Measurements from ENCODE around the gene CDK5.
"Not testable (repeated sequence)": the region's sequence is repeated elsewhere in the genome, so short reads cannot be mapped to it uniquely, and the experiment has no call there.

CDK5 gene

DNA sequence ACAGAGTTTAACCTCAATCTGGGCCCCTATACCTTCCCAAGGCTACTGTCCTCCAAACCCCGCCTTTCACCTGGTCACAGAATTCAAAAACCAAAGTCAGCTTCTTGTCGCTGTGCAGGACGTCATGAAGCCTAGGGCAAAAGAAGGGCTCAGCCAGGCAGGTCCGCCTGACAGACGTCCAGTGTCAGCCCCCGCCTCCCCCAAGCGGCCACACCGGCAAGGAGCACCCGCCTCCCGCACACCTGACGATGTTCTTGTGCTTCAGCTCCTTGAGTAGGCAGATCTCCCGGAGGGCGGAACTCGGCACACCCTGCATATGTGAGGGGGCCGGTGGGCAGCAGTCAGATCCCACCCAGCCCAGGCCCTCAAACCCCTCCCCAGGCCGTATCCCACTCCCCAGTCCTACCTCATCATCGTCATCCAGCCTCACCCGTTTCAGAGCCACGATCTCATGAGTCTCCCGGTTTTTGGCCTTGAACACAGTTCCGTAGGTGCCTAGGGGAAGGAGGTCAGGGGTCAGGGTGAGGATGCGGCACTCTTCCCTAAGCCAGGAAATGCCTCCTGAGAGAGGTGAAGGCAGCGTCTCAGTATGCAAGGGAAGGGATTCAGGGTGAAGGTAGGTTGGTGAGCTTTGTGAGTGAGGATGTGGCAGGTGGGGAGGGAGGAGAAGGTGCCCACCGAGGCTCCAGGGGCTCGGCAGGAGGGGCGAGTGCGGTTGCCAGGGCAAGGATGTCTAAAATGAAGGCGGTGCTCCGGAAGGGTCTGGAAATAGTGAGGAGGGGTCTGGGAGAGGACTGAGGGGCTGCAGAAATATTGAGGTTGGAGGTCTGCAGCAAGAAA is 811 bp downstream of the CDK5 start:
- DNase-seq (ENCODE audit: low spot score): no peak

DNA sequence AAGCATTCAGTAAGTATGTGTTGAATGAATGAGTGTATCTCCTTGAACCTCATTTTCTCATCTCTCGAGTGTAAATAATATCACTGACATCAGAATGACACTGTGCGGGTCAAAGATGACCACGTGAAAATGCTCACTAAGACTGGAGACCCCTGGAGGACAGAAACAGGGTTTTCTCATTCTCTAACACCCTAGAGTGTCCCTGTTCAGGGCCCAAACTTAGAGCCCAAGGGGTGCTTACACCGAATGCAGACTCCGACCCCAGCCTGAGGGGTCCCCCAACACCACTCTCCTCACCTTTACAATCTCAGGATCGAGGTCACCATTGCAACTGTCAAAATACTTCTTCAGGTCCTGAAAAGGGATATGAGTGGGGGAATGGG is 1.4 kb downstream of the CDK5 start:
- DNase-seq (ENCODE audit: low spot score): no peak

DNA sequence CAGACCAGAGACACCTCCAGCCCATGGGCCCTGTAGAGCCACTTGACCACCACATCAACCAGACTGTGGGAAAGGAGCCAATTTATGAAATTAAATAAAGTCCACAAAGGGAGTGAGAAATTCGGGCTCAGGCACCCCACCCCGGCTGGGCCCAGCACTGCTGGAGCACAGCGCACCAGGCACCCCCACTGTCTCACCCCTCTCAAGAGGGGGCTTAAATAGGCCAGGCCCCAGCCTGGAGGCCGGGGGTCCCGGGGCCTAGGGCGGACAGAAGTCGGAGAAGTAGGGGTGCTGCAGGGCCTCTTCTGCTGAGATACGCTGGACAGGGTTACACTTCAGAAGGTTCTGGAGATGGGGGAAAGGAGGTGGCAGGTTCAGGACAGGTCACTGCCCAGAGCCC is 3.9 kb downstream of the CDK5 start:
- DNase-seq (ENCODE audit: low spot score): no peak

DNA sequence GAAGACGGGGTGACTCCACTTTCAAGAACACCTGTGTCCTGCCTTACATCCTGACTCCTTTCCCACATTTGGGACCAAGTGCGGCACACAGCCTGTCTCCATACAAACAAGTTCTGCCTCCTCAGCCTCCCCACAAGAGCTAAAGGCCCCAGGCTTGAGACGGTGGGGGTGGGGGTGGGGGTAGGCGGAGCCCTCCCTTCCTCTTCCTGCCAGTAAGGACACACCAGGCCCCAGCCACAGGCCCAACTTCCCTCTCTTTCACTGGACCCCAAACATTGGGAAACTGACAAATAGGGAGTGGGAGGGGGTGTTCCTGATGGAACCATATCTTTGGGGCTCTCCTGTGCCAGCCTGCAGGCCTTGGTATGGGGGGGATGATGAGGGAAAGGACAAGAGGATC is 4.6 kb downstream of the CDK5 start:
- no peak for DNase-seq (ENCODE audit: low spot score)

DNA sequence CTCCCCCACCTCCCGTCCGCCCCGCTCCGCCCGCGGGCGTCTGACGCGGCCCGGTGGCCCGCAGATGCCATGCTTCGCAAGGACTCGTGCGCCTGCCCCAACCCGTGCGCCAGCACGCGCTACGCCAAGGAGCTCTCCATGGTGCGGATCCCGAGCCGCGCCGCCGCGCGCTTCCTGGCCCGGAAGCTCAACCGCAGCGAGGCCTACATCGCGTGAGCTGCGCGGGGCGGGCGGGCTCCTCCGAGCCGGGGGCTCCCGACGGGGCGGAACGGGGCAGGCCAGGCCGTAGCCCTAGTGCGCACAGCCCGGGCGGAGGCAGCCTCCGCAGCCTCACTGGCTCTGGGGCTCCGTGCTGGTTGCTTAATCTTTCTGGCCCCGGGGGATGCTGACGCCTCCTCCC is 6.6 kb downstream of the CDK5 start:
- DNase-seq (ENCODE audit: low spot score): peak; percentile 45

DNA sequence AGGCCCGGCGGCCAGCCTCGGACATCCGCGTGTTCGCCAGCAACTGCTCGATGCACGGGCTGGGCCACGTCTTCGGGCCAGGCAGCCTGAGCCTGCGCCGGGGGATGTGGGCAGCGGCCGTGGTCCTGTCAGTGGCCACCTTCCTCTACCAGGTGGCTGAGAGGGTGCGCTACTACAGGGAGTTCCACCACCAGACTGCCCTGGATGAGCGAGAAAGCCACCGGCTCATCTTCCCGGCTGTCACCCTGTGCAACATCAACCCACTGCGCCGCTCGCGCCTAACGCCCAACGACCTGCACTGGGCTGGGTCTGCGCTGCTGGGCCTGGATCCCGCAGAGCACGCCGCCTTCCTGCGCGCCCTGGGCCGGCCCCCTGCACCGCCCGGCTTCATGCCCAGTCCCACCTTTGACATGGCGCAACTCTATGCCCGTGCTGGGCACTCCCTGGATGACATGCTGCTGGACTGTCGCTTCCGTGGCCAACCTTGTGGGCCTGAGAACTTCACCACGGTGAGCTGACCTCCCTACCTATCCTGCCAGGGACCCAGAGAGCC is 8.7 kb downstream of the CDK5 start:
- no peak for DNase-seq (ENCODE audit: low spot score)

DNA sequence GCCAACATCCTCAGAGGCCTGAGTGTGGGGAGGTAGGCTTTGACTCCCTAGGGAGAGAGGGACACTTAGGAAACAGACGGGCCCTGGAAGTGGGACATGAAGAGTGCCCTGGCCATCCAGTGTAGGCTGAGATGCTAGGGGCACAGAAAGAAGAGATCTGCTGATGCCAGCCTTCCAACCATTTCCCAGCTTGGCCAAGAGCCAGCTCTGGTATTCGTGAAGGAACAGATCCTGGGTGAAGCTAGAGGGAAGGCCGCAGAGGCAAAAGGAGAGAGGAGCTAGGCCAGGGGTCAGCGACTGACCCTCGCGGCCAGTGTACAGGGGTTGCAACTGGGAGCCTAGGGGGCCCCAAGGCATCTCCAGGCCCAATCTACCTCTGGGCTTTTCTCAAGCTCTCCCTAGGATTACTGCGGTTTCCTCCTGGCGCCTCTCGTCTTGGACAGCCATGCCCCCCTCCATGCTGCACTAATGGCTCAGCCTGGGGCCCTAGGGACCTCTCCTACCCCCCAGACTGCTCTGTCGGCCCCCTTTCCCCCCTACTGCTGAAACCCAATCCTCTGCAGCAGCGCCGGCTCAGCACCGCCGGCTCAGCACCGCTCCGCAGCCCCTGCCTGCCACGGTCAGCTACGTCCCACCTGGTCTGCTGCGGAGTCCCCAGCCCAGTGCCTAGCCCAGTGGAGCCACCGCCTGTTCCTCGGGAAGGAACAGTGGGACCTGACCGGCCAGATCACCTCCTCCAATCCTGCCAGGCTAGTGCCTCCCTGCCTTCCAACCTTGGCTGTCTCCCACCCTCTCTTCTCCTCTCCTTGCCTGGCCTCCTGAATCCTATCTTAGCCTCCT is 9.5 kb downstream of the CDK5 start, which contains the start of gene ASIC3:
TSS of gene ASIC3 (plus strand) at position 556 of the 840 bp plus-strand sequence. CDS start 355 bp downstream, outside the sequence.
- no peak for DNase-seq (ENCODE audit: low spot score)

DNA sequence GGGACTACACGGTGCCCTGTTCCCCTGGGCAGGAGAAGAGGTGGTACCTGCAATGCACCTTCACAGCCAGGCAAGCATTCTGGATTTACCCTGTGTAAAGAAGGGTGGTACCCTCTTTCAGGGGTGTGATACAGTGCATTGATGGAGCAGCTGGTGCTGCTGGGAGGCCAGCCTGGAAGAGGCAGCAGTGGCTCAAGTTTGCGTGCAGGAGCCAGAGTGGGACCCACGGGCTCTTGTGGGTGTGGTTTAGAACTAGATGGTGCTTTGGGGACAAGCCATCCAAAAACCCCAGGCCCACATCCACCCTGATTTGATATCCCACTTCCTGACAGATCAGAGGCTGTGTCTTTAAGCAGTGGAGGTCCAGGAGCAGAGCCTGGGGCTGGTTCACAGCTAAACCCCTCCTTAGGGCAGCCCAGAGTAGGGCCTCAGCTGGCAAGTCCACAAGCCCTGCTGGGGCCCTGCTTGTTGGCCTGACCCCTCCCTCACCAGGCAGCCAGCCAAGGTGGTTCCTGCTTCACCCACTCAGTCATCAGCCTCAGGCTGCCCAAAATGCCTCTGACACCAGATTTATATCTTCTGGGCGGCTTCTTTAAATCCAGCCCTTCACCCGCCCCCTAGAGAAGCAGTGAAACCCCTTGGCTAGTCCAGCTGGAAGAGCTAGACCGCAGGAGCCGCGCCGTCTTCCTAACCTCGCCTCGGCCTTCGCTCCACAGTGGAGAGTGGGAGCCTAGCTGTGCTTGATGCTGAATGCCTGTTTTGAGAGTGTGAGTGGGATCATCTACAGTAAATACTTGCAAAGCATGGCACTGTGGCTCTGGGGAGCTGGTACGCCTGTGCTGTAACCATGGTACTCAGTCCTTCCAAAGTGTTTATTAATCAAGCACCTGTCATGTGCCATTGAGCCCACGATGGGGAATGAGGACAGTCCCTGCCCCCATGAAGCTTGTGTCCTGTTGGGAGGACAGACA is 10.8 kb downstream of the CDK5 start:
- DNase-seq (ENCODE audit: low spot score): no peak

DNA sequence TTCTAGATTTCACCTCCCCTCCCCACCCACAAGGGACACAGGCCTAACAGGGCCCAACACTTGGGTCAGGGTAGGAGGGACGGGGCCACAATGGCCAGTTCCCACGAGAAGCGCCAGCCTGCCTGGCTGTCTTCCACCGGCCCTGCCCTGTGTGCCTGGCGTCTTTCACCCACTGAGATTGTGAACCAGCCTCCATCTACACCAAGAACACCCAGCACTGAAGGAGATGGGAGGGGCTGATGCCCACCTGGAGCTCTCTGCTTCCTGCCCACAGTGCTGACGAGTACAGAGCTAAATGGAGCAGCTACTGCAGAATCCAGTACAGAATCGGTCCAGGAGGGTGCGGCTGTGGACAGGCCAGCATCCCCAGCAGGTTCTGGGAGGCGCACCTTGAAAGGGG is 11.7 kb downstream of the CDK5 start:
- DNase-seq (ENCODE audit: low spot score): peak; percentile 47

DNA sequence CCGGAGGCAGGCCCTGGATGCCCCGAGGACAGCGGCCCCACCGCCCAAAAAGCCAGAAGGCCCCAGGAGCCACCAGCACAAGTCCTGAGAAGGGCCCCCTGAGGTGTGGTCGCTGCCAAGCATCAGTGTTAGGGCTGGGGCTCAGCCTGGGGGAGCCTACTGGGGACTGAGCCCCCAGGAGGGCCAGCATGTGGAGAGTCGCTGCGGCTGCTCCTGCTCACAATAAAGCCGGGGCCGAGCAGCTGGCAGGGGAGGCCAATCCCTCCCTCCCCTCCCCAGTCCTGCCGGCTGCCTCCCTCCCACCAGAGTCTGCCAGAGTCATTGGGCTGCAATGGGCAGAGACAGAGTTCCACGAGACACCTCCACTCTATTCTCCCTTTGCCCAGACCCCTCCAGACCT is 12.4 kb downstream of the CDK5 start:
- no peak for DNase-seq (ENCODE audit: low spot score)

DNA sequence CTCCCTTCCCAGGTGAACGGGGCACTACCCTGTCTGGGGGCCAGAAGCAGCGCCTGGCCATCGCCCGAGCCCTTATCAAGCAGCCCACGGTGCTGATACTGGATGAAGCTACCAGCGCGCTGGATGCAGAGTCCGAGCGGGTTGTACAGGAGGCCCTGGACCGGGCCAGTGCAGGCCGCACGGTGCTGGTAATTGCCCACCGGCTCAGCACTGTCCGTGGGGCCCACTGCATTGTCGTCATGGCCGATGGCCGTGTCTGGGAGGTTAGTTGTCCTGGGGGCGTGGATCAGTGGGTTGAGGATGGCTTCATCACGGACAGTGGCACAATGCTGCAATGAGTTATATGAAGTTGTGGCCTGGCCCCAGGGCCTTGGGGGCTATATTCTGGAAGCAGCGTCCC is 13.7 kb downstream of the CDK5 start:
- DNase-seq (ENCODE audit: low spot score): no peak

DNA sequence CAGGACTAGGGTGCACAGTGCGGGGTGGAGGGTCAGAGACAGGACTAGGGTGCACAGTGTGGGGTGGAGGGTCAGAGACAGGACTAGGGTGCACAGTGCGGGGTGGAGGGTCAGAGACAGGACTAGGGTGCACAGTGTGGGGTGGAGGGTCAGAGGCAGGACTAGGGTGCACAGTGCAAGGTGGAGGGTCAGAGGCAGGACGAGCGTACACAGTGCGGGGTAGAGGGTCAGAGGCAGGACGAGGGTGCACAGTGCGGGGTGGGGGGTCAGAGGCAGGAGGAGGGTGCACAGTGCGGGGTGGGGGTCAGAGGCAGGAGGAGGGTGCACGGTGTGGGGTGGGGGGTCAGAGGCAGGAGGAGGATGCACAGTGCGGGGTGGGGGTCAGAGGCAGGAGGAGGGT is 14.2 kb downstream of the CDK5 start:
- not testable (repeated sequence) for DNase-seq (ENCODE audit: low spot score)

DNA sequence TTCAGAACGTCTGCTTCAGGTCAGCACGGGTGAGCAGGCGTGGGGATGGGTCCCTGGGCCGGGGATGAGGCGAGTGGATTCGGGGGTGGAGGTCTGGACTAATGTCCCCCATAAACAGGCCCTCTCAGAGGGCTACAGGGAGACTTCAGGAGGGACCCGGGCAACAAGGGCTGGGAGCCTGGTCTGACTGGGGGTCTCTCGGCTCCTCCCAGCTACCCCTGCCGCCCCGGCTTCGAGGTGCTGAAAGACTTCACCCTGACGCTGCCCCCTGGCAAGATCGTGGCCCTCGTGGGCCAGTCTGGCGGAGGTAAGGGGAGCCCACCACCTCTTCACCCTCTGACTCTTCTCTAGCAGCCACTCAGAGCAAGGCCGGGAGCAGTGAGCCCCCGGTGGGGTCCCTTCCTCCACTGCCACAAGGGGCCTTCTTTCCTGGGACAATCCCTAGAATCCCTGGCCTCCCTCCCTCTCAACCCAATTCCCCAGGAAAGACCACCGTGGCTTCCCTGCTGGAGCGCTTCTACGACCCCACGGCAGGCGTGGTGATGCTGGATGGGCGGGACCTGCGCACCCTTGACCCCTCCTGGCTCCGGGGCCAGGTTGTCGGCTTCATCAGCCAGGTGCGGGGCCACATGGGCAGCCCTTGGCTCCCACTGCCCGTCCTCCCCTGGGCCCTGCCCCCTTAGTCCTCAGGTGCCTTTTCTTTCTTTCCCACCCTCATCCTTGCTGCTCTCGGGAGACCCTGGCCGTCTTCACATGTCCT is 16.9 kb downstream of the CDK5 start:
- no peak for DNase-seq (ENCODE audit: low spot score)

DNA sequence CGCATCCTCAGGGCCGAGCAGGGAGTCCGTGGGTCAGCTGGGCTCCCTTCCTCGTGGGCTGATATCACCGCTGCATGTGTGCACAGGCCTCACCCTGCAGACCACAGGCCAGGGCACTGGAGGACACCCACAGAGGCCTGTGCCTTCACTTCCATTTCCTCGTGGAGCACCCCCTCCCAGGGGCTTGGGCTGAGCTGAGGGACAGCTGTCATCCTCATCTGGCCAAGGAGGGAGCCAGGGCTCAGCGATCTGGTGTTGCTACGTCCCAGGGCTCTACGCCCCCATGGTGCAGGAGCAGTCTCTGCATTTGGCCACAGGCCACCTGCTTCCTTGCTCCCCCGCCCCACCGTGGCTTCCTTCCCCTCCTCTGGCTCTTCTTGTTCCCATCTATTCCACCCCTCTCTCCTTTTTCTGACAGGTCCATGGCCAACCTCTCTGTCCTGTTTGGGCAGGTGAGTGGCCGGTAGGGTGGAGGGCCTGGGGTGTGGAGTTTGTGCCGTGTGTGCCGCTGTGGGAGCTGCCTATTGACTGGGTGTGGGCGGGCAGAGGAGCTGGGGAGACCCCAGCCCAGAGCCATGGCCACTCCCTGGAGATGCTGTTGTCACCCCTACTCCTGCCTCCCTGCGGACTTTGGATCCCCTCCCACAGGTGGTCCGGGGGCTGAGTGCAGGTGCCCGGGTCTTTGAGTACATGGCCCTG is 17.7 kb downstream of the CDK5 start:
- DNase-seq (ENCODE audit: low spot score): no peak

DNA sequence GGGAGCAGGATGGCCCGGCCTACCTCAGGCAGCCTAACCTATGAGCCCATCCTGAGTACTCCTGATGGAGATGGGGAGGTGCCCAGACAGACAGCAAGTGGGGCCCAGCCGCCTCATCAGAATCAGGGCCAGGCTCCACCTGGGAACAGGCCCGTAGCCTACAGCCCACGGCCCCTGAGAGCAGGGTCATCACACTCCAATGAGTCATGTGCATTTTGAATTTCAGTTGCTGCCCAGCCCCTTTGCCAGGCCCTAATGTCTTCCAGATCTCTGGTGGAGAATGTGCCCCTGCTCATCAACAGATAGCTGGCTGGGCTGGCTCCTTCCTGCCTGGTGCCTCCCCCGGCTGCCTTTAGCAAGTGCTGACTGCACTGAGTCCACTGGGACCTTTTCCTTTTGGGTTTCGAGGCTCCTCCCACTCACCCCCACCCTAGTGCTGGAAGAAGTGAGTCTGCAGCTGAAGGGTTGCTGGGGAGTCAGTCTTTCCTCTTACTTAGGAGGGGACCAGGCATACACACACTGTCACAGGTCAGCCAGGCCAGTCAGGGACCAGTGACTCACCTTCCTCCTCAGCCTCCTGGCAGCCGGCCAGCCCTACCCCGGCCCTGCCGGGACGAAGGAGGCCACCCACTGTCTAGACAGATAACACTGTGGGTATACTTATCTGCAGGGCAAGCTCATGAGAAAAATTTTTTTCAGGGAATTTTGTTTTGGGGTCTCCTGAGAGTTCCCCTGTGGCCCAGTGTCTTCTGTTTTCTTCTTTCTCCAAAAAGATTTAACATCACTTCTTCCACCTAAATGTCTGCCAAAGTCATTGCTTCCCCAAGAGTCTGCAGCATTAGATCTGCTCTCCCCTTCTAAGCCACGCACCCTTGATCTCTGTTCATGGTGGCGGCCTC is 18.5 kb downstream of the CDK5 start:
- DNase-seq (ENCODE audit: low spot score): no peak

DNA sequence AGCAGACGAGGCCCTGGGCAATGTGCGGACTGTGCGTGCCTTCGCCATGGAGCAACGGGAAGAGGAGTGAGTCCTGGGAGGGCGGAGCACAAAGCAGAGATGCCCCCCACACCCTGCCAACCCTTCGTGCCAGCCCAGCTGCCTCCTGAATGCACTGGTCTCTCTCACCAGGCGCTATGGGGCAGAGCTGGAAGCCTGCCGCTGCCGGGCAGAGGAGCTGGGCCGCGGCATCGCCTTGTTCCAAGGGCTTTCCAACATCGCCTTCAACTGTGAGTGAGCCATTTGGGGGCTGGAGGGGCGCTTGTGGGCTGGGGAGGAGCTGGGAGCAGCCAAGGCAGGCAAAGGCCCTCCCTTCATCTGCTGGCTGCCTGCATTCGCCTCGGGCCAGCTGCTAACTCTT is 21.8 kb downstream of the CDK5 start:
- no peak for DNase-seq (ENCODE audit: low spot score)

DNA sequence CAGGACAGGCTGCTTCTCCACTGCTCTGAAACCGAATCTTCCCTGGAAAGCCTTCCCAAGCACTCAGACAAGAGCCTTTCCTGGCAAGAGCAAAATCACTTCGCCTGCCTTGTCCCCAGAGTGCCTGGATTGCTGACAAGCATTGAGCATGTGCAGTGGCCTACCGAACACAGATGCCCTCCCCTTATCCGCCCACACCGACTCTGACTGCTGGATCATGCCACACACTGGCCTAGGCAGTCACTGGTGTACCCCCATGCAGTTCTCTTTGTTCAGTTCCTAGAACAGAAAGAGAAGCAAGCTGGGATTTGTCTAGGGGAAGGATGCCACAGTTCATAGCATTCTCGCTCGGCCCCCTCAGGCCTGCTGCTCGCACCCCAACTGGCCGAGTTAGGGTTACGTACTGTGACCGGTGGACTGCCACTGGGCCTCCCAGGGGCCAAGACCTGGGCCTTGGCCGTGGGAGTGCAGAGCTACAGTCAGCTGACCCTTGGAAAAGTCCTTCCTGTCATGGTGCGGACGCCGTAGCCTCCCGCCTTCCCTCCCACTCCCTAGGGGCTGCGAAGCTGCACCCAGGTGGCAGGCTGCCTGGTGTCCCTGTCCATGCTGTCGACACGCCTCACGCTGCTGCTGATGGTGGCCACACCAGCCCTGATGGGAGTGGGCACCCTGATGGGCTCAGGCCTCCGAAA is 22.5 kb downstream of the CDK5 start:
- peak; percentile 56 for DNase-seq (ENCODE audit: low spot score)

DNA sequence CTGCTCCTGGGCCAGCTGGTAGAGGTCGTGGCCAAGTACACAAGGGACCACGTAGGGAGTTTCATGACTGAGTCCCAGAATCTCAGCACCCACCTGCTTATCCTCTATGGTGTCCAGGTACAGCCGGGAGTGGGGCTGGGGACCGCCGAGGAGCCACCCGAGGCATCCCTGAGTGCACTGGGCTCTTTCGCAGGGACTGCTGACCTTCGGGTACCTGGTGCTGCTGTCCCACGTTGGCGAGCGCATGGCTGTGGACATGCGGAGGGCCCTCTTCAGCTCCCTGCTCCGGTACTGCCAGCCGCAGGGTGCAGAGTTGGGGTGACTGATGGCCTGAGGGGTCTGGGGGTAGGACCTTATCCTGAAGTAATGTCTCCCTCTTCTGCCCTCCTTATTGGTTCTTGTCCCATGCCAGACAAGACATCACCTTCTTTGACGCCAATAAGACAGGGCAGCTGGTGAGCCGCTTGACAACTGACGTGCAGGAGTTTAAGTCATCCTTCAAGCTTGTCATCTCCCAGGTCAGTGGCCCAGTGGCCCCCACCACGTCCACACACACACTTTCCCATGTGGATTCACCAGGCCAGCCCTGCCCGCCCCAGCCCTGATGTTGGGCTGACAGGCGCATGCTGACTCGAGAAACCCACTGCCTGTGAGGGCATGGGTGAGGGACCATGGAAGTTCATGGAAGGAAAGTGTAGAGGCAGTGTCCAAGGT is 23.2 kb downstream of the CDK5 start:
- no peak for DNase-seq (ENCODE audit: low spot score)

Measured in putamen (tissue), 1 donor.